ENCODE measurements around the gene DGKD.

Gene DGKD

GRCh38 chr2:233501198-233502076 lies 147.1 kb downstream of the DGKD start:
- Mint-ChIP-seq H3K4me3 (no peak overlapping the region), H3K4me1 (peaks cover 25% of the 10 kb centered on the region), H3K27me3 (no peaks in the 10 kb centered on the region), H3K9me3 (peaks cover 35% of the 10 kb centered on the region), H3K36me3 (ENCODE audit: low read depth) (peaks cover 54% of the 10 kb centered on the region), H3K27ac (no peak overlapping the region)
- ATAC-seq (peak; percentile 90), DNase-seq (no peak)

DNA sequence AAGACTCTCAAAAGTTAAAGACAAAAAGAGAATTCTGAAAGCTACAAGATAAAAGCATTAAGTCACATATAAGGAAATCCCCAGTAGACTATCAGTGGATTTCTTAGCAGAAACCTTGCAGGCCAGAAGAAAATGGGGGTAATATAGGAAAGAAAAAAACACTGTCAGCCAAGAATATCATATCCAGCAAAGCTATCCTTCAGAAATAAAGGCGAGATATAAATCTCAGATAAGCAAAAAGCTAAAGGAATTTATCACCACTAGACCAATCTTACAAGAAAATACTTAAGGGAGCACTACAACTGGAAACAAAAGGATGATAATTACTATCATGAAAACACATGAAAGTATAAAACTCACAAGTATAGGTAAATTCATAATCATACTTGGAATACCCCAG lies 149.2 kb downstream of the DGKD start:
- no peak overlapping the region for H3K4me3 Mint-ChIP-seq
- H3K27ac Mint-ChIP-seq = no peak overlapping the region
- ATAC-seq (no peak), DNase-seq (no peak)
- H3K27me3 Mint-ChIP-seq = no peaks in the 10 kb centered on the region
- peaks cover 54% of the 10 kb centered on the region for H3K36me3 Mint-ChIP-seq (ENCODE audit: low read depth)
- H3K4me1 Mint-ChIP-seq = peaks cover 16% of the 10 kb centered on the region
- peaks cover 35% of the 10 kb centered on the region for H3K9me3 Mint-ChIP-seq

- no peak overlapping the region for H3K4me3 Mint-ChIP-seq
- H3K27ac Mint-ChIP-seq = no peak overlapping the region
- H3K4me1 Mint-ChIP-seq = peaks cover 16% of the 10 kb centered on the region
- DNase-seq (no peak), ATAC-seq (no peak)
- peaks cover 35% of the 10 kb centered on the region for H3K9me3 Mint-ChIP-seq
- no peaks in the 10 kb centered on the region for H3K27me3 Mint-ChIP-seq
- peaks cover 53% of the 10 kb centered on the region for H3K36me3 Mint-ChIP-seq (ENCODE audit: low read depth)
These were observed 149.8 kb downstream of the DGKD start for GRCh38 chr2:233503947-233504637.

DNA sequence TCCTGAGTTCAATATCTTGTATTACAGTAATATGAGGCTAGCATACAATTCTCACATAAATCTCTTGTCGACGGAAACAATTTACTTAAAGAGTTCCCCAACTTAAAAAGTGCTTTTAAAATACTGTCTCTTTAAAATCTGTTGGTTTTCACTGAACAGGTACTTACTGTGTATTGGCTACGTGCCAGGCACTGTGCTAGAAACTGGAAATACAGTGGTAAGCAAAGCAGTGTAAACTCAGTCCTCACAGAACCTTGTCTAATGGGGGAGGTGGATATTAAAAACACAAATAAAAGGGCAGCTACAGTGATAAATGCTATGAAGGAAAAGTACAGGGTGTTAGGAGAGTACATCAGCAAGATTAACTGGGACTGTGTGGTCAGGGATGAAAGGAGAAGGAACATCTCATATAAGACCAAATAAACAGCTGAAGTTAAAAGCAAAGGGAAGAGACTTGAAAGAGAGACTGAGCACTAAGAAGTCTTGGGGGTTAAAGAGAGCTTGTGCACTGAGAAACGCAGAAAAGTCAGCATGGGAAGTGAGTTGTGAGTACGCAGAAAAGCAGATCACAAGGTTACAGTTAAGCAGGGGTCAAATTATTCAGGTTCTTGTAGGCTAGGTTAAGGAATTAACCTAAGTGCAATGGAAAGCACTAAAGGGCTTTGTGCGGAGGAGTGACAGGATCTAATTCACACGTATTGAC lies 159.8 kb downstream of the DGKD start:
- no peak for DNase-seq
- Mint-ChIP-seq H3K36me3 (ENCODE audit: low read depth) (peaks cover 13% of the 10 kb centered on the region), H3K27ac (no peak overlapping the region), H3K9me3 (no peaks in the 10 kb centered on the region), H3K4me3 (no peak overlapping the region), H3K4me1 (peaks cover 4% of the 10 kb centered on the region), H3K27me3 (no peaks in the 10 kb centered on the region)
- no peak for ATAC-seq

DNA sequence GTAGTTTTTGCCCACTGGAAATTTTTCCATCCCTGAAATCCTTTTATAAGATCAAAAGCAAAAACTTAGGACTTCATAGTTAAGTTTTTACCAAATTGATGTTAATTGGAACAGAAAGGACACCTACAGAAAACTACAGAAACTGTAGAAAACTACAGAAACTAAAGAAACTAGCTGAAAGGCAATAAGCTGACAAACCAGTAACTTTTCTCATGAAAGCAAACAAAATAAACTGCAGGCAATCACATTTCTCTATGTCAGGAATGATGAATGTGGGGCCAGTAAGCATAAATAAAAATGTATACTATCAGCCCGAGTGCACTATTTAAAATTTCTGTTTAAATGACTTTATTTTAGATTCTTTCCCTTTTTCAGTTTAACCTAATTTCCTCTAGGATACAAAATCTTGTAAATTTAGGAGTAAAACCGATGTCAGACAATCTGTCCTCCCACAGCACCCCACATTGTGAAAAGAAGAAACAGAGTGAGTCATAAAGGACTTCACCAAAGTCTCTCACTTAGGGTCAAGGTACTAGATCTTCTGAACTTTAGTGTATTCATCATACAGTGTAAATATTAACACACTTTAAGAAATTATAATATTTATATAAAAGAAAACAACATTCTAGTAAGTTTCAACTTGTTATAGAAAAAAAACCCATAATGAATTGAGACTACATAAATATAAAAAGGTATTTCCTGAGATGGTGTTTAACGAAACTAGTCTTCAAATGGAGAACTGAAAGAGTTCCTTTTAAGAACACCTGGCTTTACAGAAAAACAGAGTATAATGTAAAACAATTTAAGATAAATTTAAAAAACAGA lies 165.7 kb downstream of the DGKD start:
- no peak for ATAC-seq
- no peaks in the 10 kb centered on the region for H3K27me3 Mint-ChIP-seq
- no peak overlapping the region for H3K4me3 Mint-ChIP-seq
- H3K27ac Mint-ChIP-seq = peak overlapping the region; percentile 12
- H3K9me3 Mint-ChIP-seq = no peaks in the 10 kb centered on the region
- H3K4me1 Mint-ChIP-seq = peaks cover 6% of the 10 kb centered on the region
- no peak for DNase-seq
- peaks cover 19% of the 10 kb centered on the region for H3K36me3 Mint-ChIP-seq (ENCODE audit: low read depth)
